ENCODE data around the gene MFAP4.

DNA sequence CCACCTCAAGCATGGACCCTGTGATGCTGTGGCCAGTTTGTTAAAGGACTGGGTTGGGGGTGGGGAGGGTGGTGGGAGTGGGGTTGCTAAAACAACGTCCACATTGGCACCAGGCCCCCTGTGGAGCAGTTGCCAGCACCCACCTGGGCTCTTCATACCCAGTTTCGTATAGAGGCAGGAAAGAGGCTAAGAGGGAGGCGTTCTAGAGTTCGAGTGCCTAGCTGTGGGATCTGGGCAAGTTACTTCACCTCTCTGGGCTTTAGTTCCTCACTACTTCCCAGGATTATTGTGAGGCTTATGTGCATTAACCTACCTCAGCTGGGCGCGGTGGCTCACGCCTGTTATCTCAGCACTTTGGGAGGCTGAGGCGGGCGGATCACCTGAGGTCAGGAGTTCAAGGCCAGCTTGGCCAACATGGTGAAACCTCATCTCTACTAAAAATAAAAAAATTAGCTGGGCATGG lies 1.4 kb downstream of the MFAP4 start:
- TF ChIP-seq TEAD4 (IDR thresholded peaks at IDR 0.05) (no peak), FOXM1 (IDR thresholded peaks at IDR 0.05; ENCODE audit: borderline replicate concordance, low read depth) (no peak), EP300 (IDR thresholded peaks at IDR 0.05; ENCODE audit: borderline replicate concordance) (no peak), TAF1 (IDR thresholded peaks at IDR 0.05; ENCODE audit: low read depth) (no peak), RAD21 (IDR thresholded peaks at IDR 0.05; ENCODE audit: low read depth) (no peak), NFIC (IDR thresholded peaks at IDR 0.05) (no peak), YY1 (IDR thresholded peaks at IDR 0.05; ENCODE audit: low read depth) (no peak), CREB1 (IDR thresholded peaks at IDR 0.05; ENCODE audit: low read depth) (no peak)
- TF ChIP-seq, protein P1, sequence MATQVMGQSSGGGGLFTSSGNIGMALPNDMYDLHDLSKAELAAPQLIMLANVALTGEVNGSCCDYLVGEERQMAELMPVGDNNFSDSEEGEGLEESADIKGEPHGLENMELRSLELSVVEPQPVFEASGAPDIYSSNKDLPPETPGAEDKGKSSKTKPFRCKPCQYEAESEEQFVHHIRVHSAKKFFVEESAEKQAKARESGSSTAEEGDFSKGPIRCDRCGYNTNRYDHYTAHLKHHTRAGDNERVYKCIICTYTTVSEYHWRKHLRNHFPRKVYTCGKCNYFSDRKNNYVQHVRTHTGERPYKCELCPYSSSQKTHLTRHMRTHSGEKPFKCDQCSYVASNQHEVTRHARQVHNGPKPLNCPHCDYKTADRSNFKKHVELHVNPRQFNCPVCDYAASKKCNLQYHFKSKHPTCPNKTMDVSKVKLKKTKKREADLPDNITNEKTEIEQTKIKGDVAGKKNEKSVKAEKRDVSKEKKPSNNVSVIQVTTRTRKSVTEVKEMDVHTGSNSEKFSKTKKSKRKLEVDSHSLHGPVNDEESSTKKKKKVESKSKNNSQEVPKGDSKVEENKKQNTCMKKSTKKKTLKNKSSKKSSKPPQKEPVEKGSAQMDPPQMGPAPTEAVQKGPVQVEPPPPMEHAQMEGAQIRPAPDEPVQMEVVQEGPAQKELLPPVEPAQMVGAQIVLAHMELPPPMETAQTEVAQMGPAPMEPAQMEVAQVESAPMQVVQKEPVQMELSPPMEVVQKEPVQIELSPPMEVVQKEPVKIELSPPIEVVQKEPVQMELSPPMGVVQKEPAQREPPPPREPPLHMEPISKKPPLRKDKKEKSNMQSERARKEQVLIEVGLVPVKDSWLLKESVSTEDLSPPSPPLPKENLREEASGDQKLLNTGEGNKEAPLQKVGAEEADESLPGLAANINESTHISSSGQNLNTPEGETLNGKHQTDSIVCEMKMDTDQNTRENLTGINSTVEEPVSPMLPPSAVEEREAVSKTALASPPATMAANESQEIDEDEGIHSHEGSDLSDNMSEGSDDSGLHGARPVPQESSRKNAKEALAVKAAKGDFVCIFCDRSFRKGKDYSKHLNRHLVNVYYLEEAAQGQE (IDR thresholded peaks at IDR 0.05; ENCODE audit: low read depth): no peak
